ENCODE data around the gene RHOXF2B.
"Not testable (repeated sequence)": the region's sequence is repeated elsewhere in the genome, so short reads cannot be mapped to it uniquely, and the experiment has no call there.

The RHOXF2B gene

DNA sequence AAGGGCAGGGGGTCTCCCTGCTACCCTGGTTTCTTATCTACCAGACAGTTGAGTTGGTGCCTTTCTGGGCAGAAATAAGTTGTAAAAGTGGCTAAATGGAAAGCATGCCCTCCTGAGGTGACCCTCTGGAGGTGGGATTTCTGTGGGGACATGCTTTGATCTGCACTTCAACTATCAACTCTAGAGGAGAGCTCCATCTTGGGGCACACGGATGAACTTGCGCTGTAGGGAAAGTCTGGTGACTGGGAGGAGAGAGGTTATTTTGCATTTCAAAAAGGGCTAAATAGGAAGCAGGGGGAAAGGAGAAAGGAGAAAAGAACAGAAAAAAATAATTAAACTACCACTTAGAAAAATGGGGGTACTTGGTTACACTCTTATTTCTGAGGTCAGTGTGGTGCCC, 12.7 kb upstream of the RHOXF2B start:
- no peak for TF ChIP-seq EZH2phosphoT487 (conservative IDR thresholded peaks at IDR 0.05; ENCODE audit: low read length)
- TF ChIP-seq, protein P1, sequence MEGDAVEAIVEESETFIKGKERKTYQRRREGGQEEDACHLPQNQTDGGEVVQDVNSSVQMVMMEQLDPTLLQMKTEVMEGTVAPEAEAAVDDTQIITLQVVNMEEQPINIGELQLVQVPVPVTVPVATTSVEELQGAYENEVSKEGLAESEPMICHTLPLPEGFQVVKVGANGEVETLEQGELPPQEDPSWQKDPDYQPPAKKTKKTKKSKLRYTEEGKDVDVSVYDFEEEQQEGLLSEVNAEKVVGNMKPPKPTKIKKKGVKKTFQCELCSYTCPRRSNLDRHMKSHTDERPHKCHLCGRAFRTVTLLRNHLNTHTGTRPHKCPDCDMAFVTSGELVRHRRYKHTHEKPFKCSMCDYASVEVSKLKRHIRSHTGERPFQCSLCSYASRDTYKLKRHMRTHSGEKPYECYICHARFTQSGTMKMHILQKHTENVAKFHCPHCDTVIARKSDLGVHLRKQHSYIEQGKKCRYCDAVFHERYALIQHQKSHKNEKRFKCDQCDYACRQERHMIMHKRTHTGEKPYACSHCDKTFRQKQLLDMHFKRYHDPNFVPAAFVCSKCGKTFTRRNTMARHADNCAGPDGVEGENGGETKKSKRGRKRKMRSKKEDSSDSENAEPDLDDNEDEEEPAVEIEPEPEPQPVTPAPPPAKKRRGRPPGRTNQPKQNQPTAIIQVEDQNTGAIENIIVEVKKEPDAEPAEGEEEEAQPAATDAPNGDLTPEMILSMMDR (IDR thresholded peaks at IDR 0.05; ENCODE audit: insufficient read depth, low read length, poor library complexity, severe bottlenecking), result no peak
- no peaks in the 10 kb centered on the region for H3K36me3 ChIP-seq (ENCODE audit: low read length)
- no peak overlapping the region for H2AFZ ChIP-seq (ENCODE audit: low read depth, low read length, severe bottlenecking)
- no peaks in the 10 kb centered on the region for H4K20me1 ChIP-seq (ENCODE audit: low read depth, low read length)
- H3K9ac ChIP-seq (ENCODE audit: low read length), result no peak overlapping the region
- H3K27me3 ChIP-seq (ENCODE audit: low read length), result no peaks in the 10 kb centered on the region
- H3K4me2 ChIP-seq (ENCODE audit: low read depth, low read length, poor library complexity, severe bottlenecking), result no peak overlapping the region
- H3K79me2 ChIP-seq (ENCODE audit: insufficient read depth, low read length), result no peaks in the 10 kb centered on the region
- H3K27ac ChIP-seq (ENCODE audit: low read depth, low read length), result no peak overlapping the region
- H3K9me2 ChIP-seq (replicated peaks; ENCODE audit: insufficient read depth, low read length), result no peaks in the 10 kb centered on the region
- H3F3A ChIP-seq (ENCODE audit: insufficient read depth), result no peaks in the 10 kb centered on the region
- H3K9me3 ChIP-seq (ENCODE audit: insufficient read depth, low read length), result no peaks in the 10 kb centered on the region
- no peak overlapping the region for H3K4me3 ChIP-seq (ENCODE audit: insufficient read depth, low read length, poor library complexity, severe bottlenecking)

DNA sequence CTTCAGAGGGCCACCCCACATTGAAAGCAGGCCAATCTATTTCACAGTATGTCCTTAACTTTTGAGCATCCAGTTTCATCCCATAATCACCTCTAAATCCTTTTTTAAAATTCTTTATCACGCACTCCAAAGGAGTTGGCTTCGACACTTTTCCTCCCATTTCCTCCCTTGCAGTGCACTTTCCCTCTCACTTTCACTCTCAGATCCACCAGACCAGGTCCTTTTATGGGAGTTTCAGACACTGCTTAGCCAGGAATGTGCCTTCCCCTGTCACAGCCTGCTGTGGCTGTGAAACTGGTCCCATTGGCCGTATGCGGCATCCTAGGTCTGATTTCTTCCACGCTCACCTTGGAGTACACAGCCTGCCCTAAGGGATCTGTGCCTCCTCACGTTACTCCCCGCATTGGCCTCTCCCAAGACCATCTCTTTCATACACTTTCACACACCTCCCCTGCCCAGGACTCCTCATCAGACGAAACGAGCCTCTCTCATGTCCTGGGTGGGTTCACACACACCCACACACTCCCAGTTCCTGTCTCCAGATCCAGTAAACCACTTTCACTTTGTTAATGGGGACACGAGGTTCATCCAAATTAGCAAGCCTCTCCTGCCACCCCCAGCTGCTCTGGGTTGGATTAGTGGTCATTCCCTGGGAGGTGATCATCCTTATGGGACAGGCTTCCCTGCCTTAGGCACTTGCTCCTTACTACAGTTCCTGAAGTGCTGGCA, 10.0 kb upstream of the RHOXF2B start:
- Histone ChIP-seq H3K9me2 (replicated peaks; ENCODE audit: insufficient read depth, low read length) (no peaks in the 10 kb centered on the region), H3K27ac (ENCODE audit: low read depth, low read length) (no peak overlapping the region), H2AFZ (ENCODE audit: low read depth, low read length, severe bottlenecking) (no peak overlapping the region), H3F3A (ENCODE audit: insufficient read depth) (no peaks in the 10 kb centered on the region), H3K4me2 (ENCODE audit: low read depth, low read length, poor library complexity, severe bottlenecking) (no peak overlapping the region), H4K20me1 (ENCODE audit: low read depth, low read length) (no peaks in the 10 kb centered on the region), H3K36me3 (ENCODE audit: low read length) (no peaks in the 10 kb centered on the region), H3K9ac (ENCODE audit: low read length) (no peak overlapping the region), H3K4me3 (ENCODE audit: insufficient read depth, low read length, poor library complexity, severe bottlenecking) (no peak overlapping the region), H3K79me2 (ENCODE audit: insufficient read depth, low read length) (no peaks in the 10 kb centered on the region), H3K9me3 (ENCODE audit: insufficient read depth, low read length) (no peaks in the 10 kb centered on the region), H3K27me3 (ENCODE audit: low read length) (no peaks in the 10 kb centered on the region)
- TF ChIP-seq, protein P1 (IDR thresholded peaks at IDR 0.05; ENCODE audit: insufficient read depth, low read length, poor library complexity, severe bottlenecking), result no peak
- TF ChIP-seq EZH2phosphoT487 (conservative IDR thresholded peaks at IDR 0.05; ENCODE audit: low read length), result no peak

DNA sequence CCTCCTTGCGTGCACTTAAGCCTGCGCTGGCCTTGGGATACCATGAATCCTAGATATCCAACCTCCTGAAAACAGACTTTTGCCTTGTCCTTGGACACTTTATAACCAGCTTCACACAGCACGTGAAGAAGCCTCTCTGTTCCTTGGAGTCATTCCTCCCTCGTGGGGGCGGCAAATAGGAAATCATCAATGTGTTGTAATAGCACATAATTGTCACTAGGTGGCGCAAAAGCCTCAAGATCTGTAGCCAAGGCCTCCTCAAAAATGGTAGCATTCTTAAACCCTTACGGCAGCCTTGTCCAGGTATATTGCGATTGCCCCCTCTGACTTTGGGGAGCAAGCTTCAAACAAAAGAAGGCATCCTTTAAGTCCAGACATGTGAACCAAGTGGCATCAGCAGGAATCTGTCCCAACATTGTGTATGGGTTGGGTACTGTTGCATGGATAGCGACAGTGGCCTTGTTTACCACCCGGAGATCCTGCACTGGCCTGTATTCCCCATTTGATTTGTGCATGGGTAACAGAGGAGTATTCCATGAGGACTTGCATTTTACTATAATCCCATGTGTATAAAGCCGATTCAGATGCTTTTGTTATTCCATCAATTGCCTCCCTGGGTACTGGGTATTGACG, 8.2 kb upstream of the RHOXF2B start:
- H3K4me2 ChIP-seq (ENCODE audit: low read depth, low read length, poor library complexity, severe bottlenecking); H3K9me2 ChIP-seq (replicated peaks; ENCODE audit: insufficient read depth, low read length); H3F3A ChIP-seq (ENCODE audit: insufficient read depth); H3K79me2 ChIP-seq (ENCODE audit: insufficient read depth, low read length); H3K36me3 ChIP-seq (ENCODE audit: low read length); H3K4me3 ChIP-seq (ENCODE audit: insufficient read depth, low read length, poor library complexity, severe bottlenecking); H3K9ac ChIP-seq (ENCODE audit: low read length); H3K27ac ChIP-seq (ENCODE audit: low read depth, low read length); H4K20me1 ChIP-seq (ENCODE audit: low read depth, low read length); H3K27me3 ChIP-seq (ENCODE audit: low read length); H3K9me3 ChIP-seq (ENCODE audit: insufficient read depth, low read length); H2AFZ ChIP-seq (ENCODE audit: low read depth, low read length, severe bottlenecking): not testable (repeated sequence)

DNA sequence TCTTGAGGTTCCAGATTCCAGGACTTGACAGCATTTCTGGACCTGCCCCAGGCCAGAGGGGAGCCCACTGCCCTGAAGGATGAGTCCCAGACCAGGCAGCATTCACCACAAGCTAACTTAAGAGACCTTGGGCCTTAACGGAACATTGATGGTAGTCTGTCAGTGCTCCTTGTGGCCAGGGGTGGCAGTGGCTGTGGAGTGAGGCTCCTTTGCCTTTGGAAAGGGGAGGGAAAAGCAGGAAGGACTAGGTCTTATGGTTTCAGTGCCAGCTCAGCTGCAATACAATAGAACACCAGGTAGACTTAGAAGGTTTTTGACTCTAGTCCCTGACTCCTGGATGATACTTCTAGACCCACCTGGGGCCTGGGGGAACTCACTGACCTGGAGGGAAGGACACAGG, 11.3 kb downstream of the RHOXF2B start:
- H3K27ac ChIP-seq (ENCODE audit: low read depth, low read length); H3K9me3 ChIP-seq (ENCODE audit: insufficient read depth, low read length); H2AFZ ChIP-seq (ENCODE audit: low read depth, low read length, severe bottlenecking); H4K20me1 ChIP-seq (ENCODE audit: low read depth, low read length); H3K79me2 ChIP-seq (ENCODE audit: insufficient read depth, low read length); H3F3A ChIP-seq (ENCODE audit: insufficient read depth); H3K9me2 ChIP-seq (replicated peaks; ENCODE audit: insufficient read depth, low read length); H3K9ac ChIP-seq (ENCODE audit: low read length); H3K4me2 ChIP-seq (ENCODE audit: low read depth, low read length, poor library complexity, severe bottlenecking); H3K36me3 ChIP-seq (ENCODE audit: low read length); H3K27me3 ChIP-seq (ENCODE audit: low read length); H3K4me3 ChIP-seq (ENCODE audit: insufficient read depth, low read length, poor library complexity, severe bottlenecking): not testable (repeated sequence)

DNA sequence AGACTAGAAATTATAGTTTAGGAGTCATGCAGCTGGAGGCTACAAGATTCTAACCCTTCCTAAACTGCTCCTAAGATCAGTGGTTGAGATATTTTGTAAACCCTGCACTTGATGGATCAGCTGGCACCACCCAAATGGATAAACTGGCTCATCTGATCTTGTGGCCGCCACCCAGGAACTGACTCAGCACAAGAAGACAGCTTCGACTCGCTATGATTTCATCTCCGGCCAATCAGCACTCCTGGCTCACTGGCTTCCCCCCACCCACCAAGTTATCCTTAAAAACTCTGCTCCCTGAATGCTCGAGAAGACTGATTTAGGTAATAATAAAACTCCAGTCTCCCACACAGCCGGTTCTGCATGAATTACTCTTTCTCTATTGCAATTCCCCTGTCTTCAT, 34.8 kb downstream of the RHOXF2B start:
- not testable (repeated sequence) for H3K9ac ChIP-seq (ENCODE audit: low read length); H3F3A ChIP-seq (ENCODE audit: insufficient read depth); H3K4me3 ChIP-seq (ENCODE audit: insufficient read depth, low read length, poor library complexity, severe bottlenecking); H4K20me1 ChIP-seq (ENCODE audit: low read depth, low read length); H3K9me2 ChIP-seq (replicated peaks; ENCODE audit: insufficient read depth, low read length); H3K4me2 ChIP-seq (ENCODE audit: low read depth, low read length, poor library complexity, severe bottlenecking); H3K79me2 ChIP-seq (ENCODE audit: insufficient read depth, low read length); H2AFZ ChIP-seq (ENCODE audit: low read depth, low read length, severe bottlenecking); H3K36me3 ChIP-seq (ENCODE audit: low read length); H3K27me3 ChIP-seq (ENCODE audit: low read length); H3K9me3 ChIP-seq (ENCODE audit: insufficient read depth, low read length); H3K27ac ChIP-seq (ENCODE audit: low read depth, low read length)

DNA sequence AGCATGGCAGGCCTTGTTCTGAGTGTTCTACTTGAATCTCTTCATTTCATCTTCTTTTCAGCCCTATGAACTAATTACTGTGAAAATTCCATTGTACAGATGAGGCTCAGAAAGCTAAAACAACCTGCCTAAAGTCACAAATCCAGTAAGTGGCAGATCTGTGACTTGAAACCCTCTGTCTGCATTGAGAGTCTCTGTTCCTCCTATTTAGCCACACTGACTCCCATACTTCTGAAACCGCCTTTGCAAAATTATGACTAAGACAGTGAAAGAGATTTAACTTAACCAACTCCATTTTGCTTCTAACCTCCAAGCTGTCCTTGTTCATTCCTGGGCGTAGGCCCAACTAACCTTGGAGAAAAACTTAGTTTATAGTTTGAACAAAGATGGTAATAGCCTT, 35.2 kb downstream of the RHOXF2B start:
- H3K4me2 ChIP-seq (ENCODE audit: low read depth, low read length, poor library complexity, severe bottlenecking); H4K20me1 ChIP-seq (ENCODE audit: low read depth, low read length); H3K27ac ChIP-seq (ENCODE audit: low read depth, low read length); H3K9me2 ChIP-seq (replicated peaks; ENCODE audit: insufficient read depth, low read length); H3K9ac ChIP-seq (ENCODE audit: low read length); H3K4me3 ChIP-seq (ENCODE audit: insufficient read depth, low read length, poor library complexity, severe bottlenecking); H2AFZ ChIP-seq (ENCODE audit: low read depth, low read length, severe bottlenecking); H3K36me3 ChIP-seq (ENCODE audit: low read length); H3K9me3 ChIP-seq (ENCODE audit: insufficient read depth, low read length); H3K79me2 ChIP-seq (ENCODE audit: insufficient read depth, low read length); H3K27me3 ChIP-seq (ENCODE audit: low read length); H3F3A ChIP-seq (ENCODE audit: insufficient read depth): not testable (repeated sequence)
